G401 (cell line): ENCODE measurements around the gene TBL1X. TPM values are rescaled to one million over a fixed set of nuclear protein-coding genes. Genes with fewer than 3 reads are reported as not detected.
A peak's percentile ranks its signal among the peaks of the same experiment; 100 is the strongest.

ENCODE experiments used
- DNase-seq: peaks from one replicate; pipeline ENCODE4 v3.0.0-alpha.2; 2015; ENCODE audit warnings: low spot score
- in situ Hi-C: cut with HindIII; loops from 2 replicates; pipeline ENCODE4 v1.10.0; 2016; ENCODE audit warnings: low sequenced_read_pairs, mixed read lengths
- total RNA-seq: library from RNA; depleted of rRNA; stranded (reverse); fragments of >200 nt; shearing (Covaris generic); gene quantifications from 2 replicates; pipeline ENCODE4 v1.2.3, GENCODE V29; 2014

TBL1X gene
- total RNA-seq, 1 experiment from 2014 or later, result 7.6 TPM

GRCh38 chrX:9488586-9488985 is 23.7 kb downstream of the TBL1X start:
- DNase-seq, result no peak
- in situ Hi-C loops, result no loop called here

GRCh38 chrX:9489234-9489633 is 24.4 kb downstream of the TBL1X start:
- in situ Hi-C loops, result no loop called here
- DNase-seq, result no peak

GRCh38 chrX:9492901-9493300 is 28.0 kb downstream of the TBL1X start:
- in situ Hi-C loops, result no loop called here
- peak; percentile 1 for DNase-seq

GRCh38 chrX:9493936-9494335 is 29.1 kb downstream of the TBL1X start:
- in situ Hi-C loops, result no loop called here

GRCh38 chrX:9494771-9495170 is 29.9 kb downstream of the TBL1X start:
- DNase-seq, result no peak

More at GRCh38 chrX:9493936-9494335, 29.1 kb downstream of the TBL1X start:
- no peak for DNase-seq

GRCh38 chrX:9495496-9495895 is 30.6 kb downstream of the TBL1X start:
- no peak for DNase-seq
- in situ Hi-C loops, result no loop called here

More at GRCh38 chrX:9494771-9495170, 29.9 kb downstream of the TBL1X start:
- in situ Hi-C loops, result no loop called here

- in situ Hi-C loops, result no loop called here
- no peak for DNase-seq
Observed at GRCh38 chrX:9498236-9498635, 33.4 kb downstream of the TBL1X start.

- in situ Hi-C loops, result no loop called here
Observed at GRCh38 chrX:9500584-9500983, 35.7 kb downstream of the TBL1X start.

GRCh38 chrX:9501362-9501761 is 36.5 kb downstream of the TBL1X start:
- no peak for DNase-seq
- in situ Hi-C loops, result no loop called here

More at GRCh38 chrX:9500584-9500983, 35.7 kb downstream of the TBL1X start:
- no peak for DNase-seq

- no peak for DNase-seq
- in situ Hi-C loops, result no loop called here
Observed at GRCh38 chrX:9503261-9503660, 38.4 kb downstream of the TBL1X start.

GRCh38 chrX:9510366-9510765 is 45.5 kb downstream of the TBL1X start:
- no peak for DNase-seq
- in situ Hi-C loops, result no loop called here

- in situ Hi-C loops, result no loop called here
Observed at GRCh38 chrX:9510980-9511379, 46.1 kb downstream of the TBL1X start.

GRCh38 chrX:9515489-9515888 is 50.6 kb downstream of the TBL1X start:
- in situ Hi-C loops, result no loop called here
- no peak for DNase-seq

More at GRCh38 chrX:9510980-9511379, 46.1 kb downstream of the TBL1X start:
- DNase-seq, result no peak

- in situ Hi-C loops, result no loop called here
- DNase-seq, result no peak
Observed at GRCh38 chrX:9515973-9516538, 51.2 kb downstream of the TBL1X start.

GRCh38 chrX:9516635-9517034 is 51.8 kb downstream of the TBL1X start:
- in situ Hi-C loops, result no loop called here
- no peak for DNase-seq

GRCh38 chrX:9518051-9518450 is 53.2 kb downstream of the TBL1X start:
- in situ Hi-C loops, result no loop called here
- no peak for DNase-seq

GRCh38 chrX:9518889-9519288 is 54.0 kb downstream of the TBL1X start:
- in situ Hi-C loops, result no loop called here
- DNase-seq, result no peak

- DNase-seq, result no peak
- in situ Hi-C loops, result no loop called here
Observed at GRCh38 chrX:9519546-9520216, 54.8 kb downstream of the TBL1X start.

GRCh38 chrX:9520217-9520590 is 55.3 kb downstream of the TBL1X start:
- DNase-seq, result no peak
- in situ Hi-C loops, result no loop called here

GRCh38 chrX:9522378-9523155 is 57.7 kb downstream of the TBL1X start:
- in situ Hi-C loops, result no loop called here
- DNase-seq, result no peak
